Measurements from ENCODE around the gene RGS1. TPM values are rescaled to one million over a fixed set of nuclear protein-coding genes. Genes with fewer than 3 reads are reported as not detected.

RGS1 gene
- total and polyA plus RNA-seq, 11 donors, result 0.28 to 20.4 (median 1.1) TPM; not detected in 1

- intact Hi-C loops (cut with DNase I), result no loop called here
- Histone ChIP-seq H3K27ac (peak overlapping the region in 1 of 12 donors; percentile 12), H3K36me3 (no peaks in the 10 kb centered on the region), H3K4me1 (no peaks in the 10 kb centered on the region), H3K9me3 (no peaks in the 10 kb centered on the region), H3K4me3 (no peak overlapping the region), H3K27me3 (no peaks in the 10 kb centered on the region)
- no peak for TF ChIP-seq POLR2A (IDR thresholded peaks at IDR 0.05)
- TF ChIP-seq CTCF (IDR thresholded peaks at IDR 0.05), result no peak
- no peak for DNase-seq
- WGBS, 4 donors, result 61 to 72% (median 66%) methylated on average over 1 of the region's 1 CpG
- peak in 1 of 4 donors; percentile 46 for ATAC-seq
Measured at GRCh38 chr1:192588546-192588945, 13.0 kb downstream of the RGS1 start.

- intact Hi-C loops (cut with DNase I), result no loop called here
- WGBS, 4 donors, result 84 to 88% (median 86%) methylated on average over 3 of the region's 3 CpGs
Measured at GRCh38 chr1:192589813-192590212, 14.2 kb downstream of the RGS1 start.

GRCh38 chr1:192592517-192592916 is 16.9 kb downstream of the RGS1 start:
- no peaks in the 10 kb centered on the region for H3K27me3 ChIP-seq
- intact Hi-C loops (cut with DNase I), result no loop called here
- no peak overlapping the region for H3K4me3 ChIP-seq
- H3K4me1 ChIP-seq, result no peaks in the 10 kb centered on the region
- 73 to 86% (median 75%) methylated on average over 4 of the region's 4 CpGs for WGBS, 4 donors
- DNase-seq (no peak), ATAC-seq (no peak)
- H3K9me3 ChIP-seq, result no peaks in the 10 kb centered on the region
- no peaks in the 10 kb centered on the region for H3K36me3 ChIP-seq
- H3K27ac ChIP-seq, result peak overlapping the region in 1 of 12 donors; percentile 79
- TF ChIP-seq CTCF (IDR thresholded peaks at IDR 0.05), result no peak
- no peak for TF ChIP-seq POLR2A (IDR thresholded peaks at IDR 0.05)

More at GRCh38 chr1:192589813-192590212, 14.2 kb downstream of the RGS1 start:
- no peak for ATAC-seq
- H3K9me3 ChIP-seq, result no peaks in the 10 kb centered on the region
- no peak for DNase-seq
- no peaks in the 10 kb centered on the region for H3K36me3 ChIP-seq
- H3K27ac ChIP-seq, result peak overlapping the region in 1 of 12 donors; percentile 48
- H3K4me3 ChIP-seq, result no peak overlapping the region
- TF ChIP-seq POLR2A (IDR thresholded peaks at IDR 0.05) (no peak), CTCF (IDR thresholded peaks at IDR 0.05) (no peak)
- no peaks in the 10 kb centered on the region for H3K27me3 ChIP-seq
- H3K4me1 ChIP-seq, result no peaks in the 10 kb centered on the region

GRCh38 chr1:192592981-192593708 is 17.6 kb downstream of the RGS1 start:
- Histone ChIP-seq H3K27me3 (no peaks in the 10 kb centered on the region), H3K9me3 (no peaks in the 10 kb centered on the region), H3K4me3 (no peak overlapping the region), H3K27ac (peak overlapping the region in 1 of 12 donors; percentile 79), H3K4me1 (no peaks in the 10 kb centered on the region), H3K36me3 (no peaks in the 10 kb centered on the region)
- no peak for TF ChIP-seq CTCF (IDR thresholded peaks at IDR 0.05)
- TF ChIP-seq POLR2A (IDR thresholded peaks at IDR 0.05), result no peak
- DNase-seq, result no peak
- 96 to 100% (median 97%) methylated on average over 2 of the region's 2 CpGs for WGBS, 4 donors
- intact Hi-C loops (cut with DNase I), result no loop called here
- ATAC-seq, result no peak
